H1 (cell line): ENCODE results near the gene SCP2. TPM values are rescaled to one million over a fixed set of nuclear protein-coding genes. Genes with fewer than 3 reads are reported as not detected.

Experiments used
- CTCF ChIA-PET: fragments of 300-600 bp; sonication (Branson Sonifier 250); formaldehyde crosslinking; loops from one replicate; lab custom pipeline; 2021; ENCODE audit not compliant: partially characterized antibody; lab: Charles Lee
- POLR2A ChIA-PET: fragments of 300-600 bp; sonication (Branson Sonifier 250); formaldehyde crosslinking; loops from one replicate; lab custom pipeline; 2021; ENCODE audit warnings: inconsistent platforms; ENCODE audit not compliant: partially characterized antibody; lab: Charles Lee
- DNase-seq, 2 experiments: peaks; one replicate each; pipeline versions ENCODE4 v3.0.0 to v3.0.0-alpha.2; 2010 to 2022; ENCODE audit warnings: low spot score in 2 of 2, low read depth in 1 of 2, mixed read lengths in 1 of 2
- FAIRE-seq: peaks from 2 replicates; lab custom pipeline; 2011; peaks lifted over from hg19 to GRCh38; lab: Jason Lieb, UNC
- H2AFZ ChIP-seq: 2 replicates; pipeline ENCODE4 v1.8.1; 2012; ENCODE audit warnings: low read length, inconsistent platforms
- H2AK5ac ChIP-seq: 2 replicates; pipeline ENCODE4 v1.6.1; 2013; ENCODE audit warnings: low read depth, low read length
- H2BK120ac ChIP-seq: replicated peaks from 2 replicates; pipeline ENCODE3; 2013; ENCODE audit warnings: low read depth, low read length, inconsistent platforms
- H2BK12ac ChIP-seq: 2 replicates; pipeline ENCODE4 v1.6.1; 2013; ENCODE audit warnings: low read depth, low read length
- H2BK15ac ChIP-seq: 2 replicates; pipeline ENCODE4 v1.6.1; 2013; ENCODE audit warnings: low read length
- H2BK20ac ChIP-seq: 2 replicates; pipeline ENCODE4 v1.6.1; 2013; ENCODE audit warnings: low read length
- H2BK5ac ChIP-seq: 2 replicates; pipeline ENCODE4 v1.6.1; 2013; ENCODE audit warnings: low read depth, low read length
- H3K14ac ChIP-seq: 2 replicates; pipeline ENCODE4 v1.6.1; 2013; ENCODE audit warnings: inconsistent platforms; ENCODE audit not compliant: insufficient read length
- H3K18ac ChIP-seq: 2 replicates; pipeline ENCODE4 v1.6.1; 2013; ENCODE audit warnings: low read length; ENCODE audit errors: extremely low read depth
- H3K23ac ChIP-seq: 2 replicates; pipeline ENCODE4 v1.6.1; 2013; ENCODE audit warnings: inconsistent platforms; ENCODE audit not compliant: insufficient read length
- H3K23me2 ChIP-seq: 2 replicates; pipeline ENCODE4 v1.6.1; 2013; ENCODE audit warnings: low read depth, low read length
- H3K27ac ChIP-seq: 2 replicates; pipeline ENCODE4 v1.6.1; 2011; ENCODE audit warnings: low read depth, low read length, inconsistent platforms
- H3K27me3 ChIP-seq, 4 experiments: replicated peaks in 1 of 4; 1 replicate in 1 of 4; 2 replicates in 3 of 4; pipeline versions ENCODE4 v1.6.1 to v1.8.1; 2011 to 2013; ENCODE audit warnings: low read length in 3 of 4, mild to moderate bottlenecking in 3 of 4, inconsistent platforms in 2 of 4, mixed read lengths in 2 of 4, moderate library complexity in 1 of 4; ENCODE audit not compliant: control insufficient read depth in 3 of 4, insufficient read depth in 3 of 4; ENCODE audit errors: extremely low read depth in 1 of 4
- H3K36me3 ChIP-seq, 4 experiments: 2 replicates each; pipeline versions ENCODE4 v1.6.1 to v1.8.1; 2011 to 2013; ENCODE audit warnings: mild to moderate bottlenecking in 4 of 4, low read length in 3 of 4, moderate library complexity in 2 of 4, control low read depth in 1 of 4, inconsistent platforms in 1 of 4; ENCODE audit not compliant: insufficient read depth in 4 of 4, control insufficient read depth in 2 of 4
- H3K4ac ChIP-seq: replicated peaks from 2 replicates; pipeline ENCODE3; 2013; ENCODE audit warnings: low read length, low read depth, mixed read lengths, inconsistent platforms; ENCODE audit not compliant: insufficient read length
- H3K4me1 ChIP-seq, 4 experiments: replicated peaks in 1 of 4; 1 replicate in 1 of 4; 2 replicates in 3 of 4; pipeline versions ENCODE4 v1.6.1 to v1.8.1; 2011 to 2013; ENCODE audit warnings: low read length in 3 of 4, inconsistent platforms in 2 of 4, mixed read lengths in 1 of 4; ENCODE audit not compliant: insufficient read depth in 4 of 4, control insufficient read depth in 3 of 4
- H3K4me2 ChIP-seq, 2 experiments: 2 replicates each; pipeline versions ENCODE4 v1.6.1 to v1.8.1; 2011 to 2013; ENCODE audit warnings: low read depth in 2 of 2, low read length in 2 of 2, control low read depth in 1 of 2, inconsistent platforms in 1 of 2, mild to moderate bottlenecking in 1 of 2; ENCODE audit not compliant: insufficient read depth in 1 of 2
- H3K4me3 ChIP-seq, 4 experiments: fragments of 200-600, 300-600 bp in 1 of 4; sonication (generic), shearing (Covaris generic), sonication (Bioruptor Twin) in 1 of 4; 2 replicates each; pipeline versions ENCODE4 v1.5.1 to v1.8.1; 2011 to 2016; ENCODE audit warnings: low read length in 4 of 4, low read depth in 3 of 4, control low read depth in 2 of 4, inconsistent platforms in 2 of 4, mild to moderate bottlenecking in 2 of 4, mixed read lengths in 1 of 4, moderate library complexity in 1 of 4; ENCODE audit not compliant: insufficient read depth in 2 of 4; ENCODE audit errors: extremely low read depth in 1 of 4
- H3K56ac ChIP-seq: replicated peaks from 2 replicates; pipeline ENCODE3; 2013; ENCODE audit warnings: low read depth, mild to moderate bottlenecking, mixed read lengths, low read length, inconsistent platforms; ENCODE audit not compliant: insufficient read length
- H3K79me1 ChIP-seq: 2 replicates; pipeline ENCODE4 v1.6.1; 2013; ENCODE audit warnings: low read depth, low read length, control low read depth
- H3K79me2 ChIP-seq, 2 experiments: 2 replicates each; pipeline versions ENCODE4 v1.6.1 to v1.8.1; 2012 to 2013; ENCODE audit warnings: low read length in 2 of 2, mild to moderate bottlenecking in 2 of 2, inconsistent platforms in 1 of 2; ENCODE audit not compliant: insufficient read depth in 2 of 2, control insufficient read depth in 1 of 2
- H3K9ac ChIP-seq, 4 experiments: replicated peaks in 1 of 4; 1 replicate in 1 of 4; 2 replicates in 3 of 4; pipeline versions ENCODE4 v1.6.1 to v1.8.1; 2011 to 2013; ENCODE audit warnings: low read depth in 3 of 4, low read length in 3 of 4, control low read depth in 2 of 4, mild to moderate bottlenecking in 2 of 4, moderate library complexity in 2 of 4, inconsistent platforms in 1 of 4; ENCODE audit errors: extremely low read depth in 1 of 4
- H3K9me3 ChIP-seq, 2 experiments: 2 replicates each; pipeline versions ENCODE4 v1.6.1 to v1.8.1; 2012 to 2013; ENCODE audit warnings: mild to moderate bottlenecking in 2 of 2, moderate library complexity in 2 of 2, control low read depth in 1 of 2, inconsistent platforms in 1 of 2, low read depth in 1 of 2, low read length in 1 of 2, mixed read lengths in 1 of 2; ENCODE audit not compliant: insufficient read depth in 2 of 2
- H4K20me1 ChIP-seq, 2 experiments: replicated peaks in 1 of 2; 2 replicates each; pipeline versions ENCODE3 to v1.8.1; 2011 to 2013; ENCODE audit warnings: inconsistent platforms in 2 of 2, low read length in 2 of 2, mild to moderate bottlenecking in 1 of 2; ENCODE audit not compliant: insufficient read depth in 2 of 2, control insufficient read depth in 1 of 2
- H4K5ac ChIP-seq: 2 replicates; pipeline ENCODE4 v1.6.1; 2013; ENCODE audit warnings: low read length, low read depth, mixed read lengths, inconsistent platforms; ENCODE audit not compliant: insufficient read length
- H4K8ac ChIP-seq: 2 replicates; pipeline ENCODE4 v1.8.0; 2013; ENCODE audit warnings: mild to moderate bottlenecking, moderate library complexity, low read length, inconsistent platforms; ENCODE audit not compliant: insufficient read depth; ENCODE audit errors: extremely low read depth
- H4K91ac ChIP-seq: replicated peaks from 2 replicates; pipeline ENCODE3; 2013; ENCODE audit warnings: low read length, mixed read lengths, inconsistent platforms; ENCODE audit not compliant: insufficient read length
- ASH2L ChIP-seq: fragments of 200-600, 300-600 bp; sonication (generic); IDR thresholded peaks from one replicate; pipeline ENCODE4 v1.7.1; 2017; ENCODE audit warnings: low read length
- ATF2 ChIP-seq: IDR thresholded peaks from 2 replicates; pipeline ENCODE4 v1.6.1; 2012; ENCODE audit warnings: low read length, inconsistent platforms
- CBX5 ChIP-seq: fragments of 300-800, 300-1000 bp; sonication (generic); IDR thresholded peaks from 2 replicates; pipeline ENCODE4 v1.7.1; 2016; ENCODE audit warnings: antibody characterized with exemption, low read length, low read depth
- CEBPB ChIP-seq: IDR thresholded peaks from 2 replicates; pipeline ENCODE4 v1.6.1; 2012; ENCODE audit warnings: low read depth, low read length
- EP300 ChIP-seq, 2 experiments: IDR thresholded peaks; 1 replicate in 1 of 2; 2 replicates in 1 of 2; pipeline ENCODE4 v1.6.1; 2011 to 2012; ENCODE audit warnings: low read depth in 2 of 2, low read length in 2 of 2, mild to moderate bottlenecking in 2 of 2, borderline replicate concordance in 1 of 2, inconsistent platforms in 1 of 2, moderate library complexity in 1 of 2
- GABPA ChIP-seq: IDR thresholded peaks from 2 replicates; pipeline ENCODE4 v1.6.1; 2011; ENCODE audit warnings: mild to moderate bottlenecking, low read length, moderate library complexity, borderline replicate concordance; ENCODE audit not compliant: insufficient read depth
- JUN ChIP-seq: IDR thresholded peaks from 2 replicates; pipeline ENCODE4 v1.6.1; 2011; ENCODE audit warnings: low read depth, mild to moderate bottlenecking, improper control_type of control experiment, low read length
- RFX5 ChIP-seq: IDR thresholded peaks from 2 replicates; pipeline ENCODE4 v1.6.1; 2011; ENCODE audit warnings: low read depth, low read length, improper control_type of control experiment, borderline replicate concordance
- RXRA ChIP-seq: IDR thresholded peaks from 2 replicates; pipeline ENCODE4 v1.6.1; 2011; ENCODE audit warnings: low read depth, mild to moderate bottlenecking, low read length, moderate library complexity; ENCODE audit not compliant: insufficient read depth
- SP2 ChIP-seq: IDR thresholded peaks from 2 replicates; pipeline ENCODE4 v1.6.1; 2012; ENCODE audit warnings: mild to moderate bottlenecking, low read length, inconsistent platforms
- SUZ12 ChIP-seq: fragments of 200-600 bp; sonication (generic); IDR thresholded peaks from 2 replicates; pipeline ENCODE4 v1.6.1; 2012; ENCODE audit warnings: mild to moderate bottlenecking, inconsistent platforms, low read length, moderate library complexity, mixed read lengths
- TAF7 ChIP-seq: optimal IDR thresholded peaks from 2 replicates; pipeline ENCODE3; 2011; ENCODE audit warnings: low read depth, mild to moderate bottlenecking, inconsistent platforms, low read length, moderate library complexity, borderline replicate concordance
- WGBS, 2 experiments: shearing (Covaris generic) in 1 of 2; methylation state at CpG; one replicate each; pipeline versions ENCODE4 v1.1.6 to v1.1.7; 2013 to 2015; ENCODE audit warnings: low lambda C conversion rate in 2 of 2, mixed read lengths in 2 of 2, inconsistent platforms in 1 of 2, low coverage in 1 of 2, missing lambda C conversion rate in 1 of 2; ENCODE audit not compliant: insufficient replicate concordance in 2 of 2, insufficient coverage in 1 of 2, insufficient read length in 1 of 2; ENCODE audit errors: extremely low coverage in 1 of 2, missing lambda C conversion rate in 1 of 2; 5-methylcytosine and 5-hydroxymethylcytosine counted together
- polyA plus RNA-seq, 7 experiments: library from polyadenylated mRNA; depleted of rRNA in 3 of 7; stranded (reverse) in 5 of 7; unstranded in 2 of 7; fragments of >200 nt in 5 of 7; fragments of 200-250 nt in 2 of 7; gene quantifications; 1 replicate in 5 of 7; 2 replicates in 1 of 7; 4 replicates in 1 of 7; pipeline versions ENCODE4 v1.2.1 to v1.2.3, GENCODE V29; 2011 to 2013; ENCODE audit warnings: missing spikeins in 2 of 7, mixed read lengths in 2 of 7
- total RNA-seq: library from RNA; stranded (reverse); fragmentation: NEBNext Ultra II Directional; extraction: Animal tissue kit (Norgen Biotek cat#: 25700); gene quantifications from 2 replicates; pipeline ENCODE4 v1.2.1, GENCODE V29; 2021

The SCP2 gene
- total and polyA plus RNA-seq, 2 of the 8 experiments (the other 6 are each of a cell fraction or from before 2014, with no cell fraction given), result 20.9 to 54.3 TPM

- peaks cover 2% of the 10 kb centered on the region; the same call in 1 of the 2 replicates for H3K23me2 ChIP-seq
- no peak overlapping the region for H2AK5ac ChIP-seq
- DNase-seq (peak in 1 of 2 experiments; percentile 40), FAIRE-seq (no peak)
- no peak overlapping the region for H3K14ac ChIP-seq
- H3K23ac ChIP-seq, result no peak overlapping the region
- 97% methylated on average over 12 of the region's 12 CpGs; no CpG with 5 or more reads in 1 of the 2 experiments for WGBS, 2 experiments
- H2BK12ac ChIP-seq, result no peak overlapping the region
- no peak overlapping the region; the same call in 1 of the 2 replicates for H4K8ac ChIP-seq
- no peaks in the 10 kb centered on the region for H3K79me1 ChIP-seq
- no peaks in the 10 kb centered on the region for H3K9me3 ChIP-seq
- H3K27me3 ChIP-seq, result no peaks in the 10 kb centered on the region; a peak in 2 of 7 replicates
- H3K4me3 ChIP-seq, result no peak overlapping the region
- H3K56ac ChIP-seq, result no peak overlapping the region
- H2AFZ ChIP-seq, result no peak overlapping the region
- H2BK120ac ChIP-seq, result no peak overlapping the region
- CTCF ChIA-PET, result interaction anchor here (1.2 to 3.7 kb wide), 6 partner anchors 9 to 115 kb away, joined by 3 to 14 read pairs (median 5); partner anchors contain the start of gene PODN
- H2BK20ac ChIP-seq, result no peak overlapping the region
- H4K20me1 ChIP-seq, result no peaks in the 10 kb centered on the region
- H4K5ac ChIP-seq, result no peak overlapping the region
- no peak overlapping the region for H3K18ac ChIP-seq
- H3K4me1 ChIP-seq, result peaks cover 0 to 6% (median 0%) of the 10 kb centered on the region in 4 experiments; a peak in 2 of 7 replicates
- no peaks in the 10 kb centered on the region for H3K36me3 ChIP-seq
- H4K91ac ChIP-seq, result no peak overlapping the region
- no peak overlapping the region for H3K9ac ChIP-seq
- POLR2A ChIA-PET, result interaction anchor here (1.1 kb wide), 2 partner anchors 37 to 53 kb away, joined by 3 to 4 read pairs; no protein-coding TSS in a partner anchor
- no peak overlapping the region for H3K4ac ChIP-seq
- no peak overlapping the region for H3K27ac ChIP-seq
- H3K79me2 ChIP-seq, result no peaks in the 10 kb centered on the region
- no peak overlapping the region for H2BK5ac ChIP-seq
- no peak overlapping the region for H2BK15ac ChIP-seq
- H3K4me2 ChIP-seq, result no peak overlapping the region
- no peak for TF ChIP-seq ASH2L
- TF ChIP-seq RFX5, result no peak
- no peak for TF ChIP-seq CEBPB
- no peak for TF ChIP-seq EP300 (IDR thresholded peaks at IDR 0.05; ENCODE audit: borderline replicate concordance in 1 of 2, low read depth in 2 of 2, low read length in 2 of 2)
- TF ChIP-seq RXRA, result no peak
- no peak for TF ChIP-seq JUN
- no peak for TF ChIP-seq TAF7
- TF ChIP-seq GABPA, result no peak
- TF ChIP-seq ATF2, result no peak
- no peak for TF ChIP-seq SP2
- no peak for TF ChIP-seq SUZ12
- no peak for TF ChIP-seq CBX5
Observed at GRCh38 chr1:53070621-53071020, 143.5 kb downstream of the SCP2 start.
